SK-N-MC (cell line): ENCODE data around the gene NXPH2.

Source experiments
- EZH2 ChIP-seq: fragments of 200-600 bp; sonication (generic); IDR thresholded peaks from one replicate; pipeline ENCODE4 v1.6.1; 2017; ENCODE audit warnings: antibody characterized with exemption
- POLR2AphosphoS5 ChIP-seq: IDR thresholded peaks from 2 replicates; pipeline ENCODE4 v1.6.1; 2012; ENCODE audit warnings: mild to moderate bottlenecking, low read depth, low read length, borderline replicate concordance

- TF ChIP-seq POLR2AphosphoS5 (no peak), EZH2 (no peak)
Observed at GRCh38 chr2:138716183-138716582, 64.0 kb downstream of the NXPH2 start.
